PC-3 (cell line): ENCODE measurements around the gene ARIH2. TPM values are rescaled to one million over a fixed set of nuclear protein-coding genes. Genes with fewer than 3 reads are reported as not detected.

Experiments used
- ATAC-seq: fragments of 200-7000 bp; cut with Tn5 transposase; 2 replicates; pipeline ENCODE4 v1.9.1; 2020; ENCODE audit warnings: mild to moderate bottlenecking, moderate library complexity
- BruUV-seq: library from RNA; stranded (reverse); fragments of 400-500 nt; replicated peaks from 2 replicates; lab custom pipeline; 2021; lab: Mats Ljungman, UMichigan
- CTCF ChIA-PET: fragments of 300-600 bp; sonication (Branson Sonifier 250); formaldehyde crosslinking; loops from one replicate; lab custom pipeline; 2022; ENCODE audit warnings: antibody characterized with exemption; lab: Charles Lee
- POLR2A ChIA-PET: fragments of 300-600 bp; sonication (Branson Sonifier 250); formaldehyde crosslinking; loops from one replicate; lab custom pipeline; 2022; ENCODE audit warnings: antibody characterized with exemption; ENCODE audit not compliant: unreplicated experiment; lab: Charles Lee
- DNase-seq: peaks from one replicate; pipeline ENCODE4 v3.0.0-alpha.2; 2015
- H2AFZ ChIP-seq: fragments of 300-600 bp; sonication (generic); 2 replicates; pipeline ENCODE4 v1.6.0; 2016; ENCODE audit warnings: antibody characterized with exemption, low read length
- H3F3A ChIP-seq: fragments of 300-600 bp; sonication (generic); one replicate; pipeline ENCODE4 v1.6.0; 2017; ENCODE audit warnings: antibody characterized with exemption, low read length, control low read depth, mild to moderate bottlenecking; ENCODE audit not compliant: unreplicated experiment
- H3K27ac ChIP-seq: fragments of 300-600 bp; sonication (generic); 2 replicates; pipeline ENCODE4 v1.5.1; 2016; ENCODE audit warnings: mild to moderate bottlenecking, low read length
- H3K27me3 ChIP-seq: fragments of 300-600 bp; sonication (generic); 2 replicates; pipeline ENCODE4 v1.6.1; 2016; ENCODE audit warnings: low read length, mixed read lengths
- H3K36me3 ChIP-seq: fragments of 300-600 bp; sonication (generic); 2 replicates; pipeline ENCODE4 v1.6.1; 2016; ENCODE audit warnings: low read depth, mixed run types, low read length, mixed read lengths
- H3K4me1 ChIP-seq: fragments of 300-600 bp; sonication (generic); 2 replicates; pipeline ENCODE4 v1.5.1; 2016; ENCODE audit warnings: low read length; ENCODE audit not compliant: insufficient read depth
- H3K4me2 ChIP-seq: fragments of 300-600 bp; sonication (generic); 2 replicates; pipeline ENCODE4 v1.6.0; 2016; ENCODE audit warnings: low read length
- H3K4me3 ChIP-seq: fragments of 300-600 bp; sonication (generic); 2 replicates; pipeline ENCODE4 v1.5.1; 2016; ENCODE audit warnings: mild to moderate bottlenecking, low read length, mixed read lengths
- H3K79me2 ChIP-seq: fragments of 300-600 bp; sonication (generic); 2 replicates; pipeline ENCODE4 v1.6.1; 2017; ENCODE audit warnings: low read length, mixed read lengths
- H3K9ac ChIP-seq: fragments of 300-600 bp; sonication (generic); 2 replicates; pipeline ENCODE4 v1.6.0; 2016; ENCODE audit warnings: mild to moderate bottlenecking, low read length
- H3K9me2 ChIP-seq: fragments of 300-600 bp; sonication (generic); replicated peaks from 2 replicates; pipeline ENCODE4 v1.6.1; 2016; ENCODE audit warnings: mixed run types, low read length, mixed read lengths
- H3K9me3 ChIP-seq: fragments of 300-600 bp; sonication (generic); 2 replicates; pipeline ENCODE4 v1.6.1; 2016; ENCODE audit warnings: low read length, mixed read lengths
- H4K20me1 ChIP-seq: fragments of 300-600 bp; sonication (generic); 2 replicates; pipeline ENCODE4 v1.6.1; 2016; ENCODE audit warnings: low read length, mixed read lengths
- EZH2 ChIP-seq: fragments of 300-600 bp; sonication (generic); IDR thresholded peaks from one replicate; pipeline ENCODE4 v1.6.1; 2017; ENCODE audit warnings: antibody characterized with exemption, mild to moderate bottlenecking, low read length; ENCODE audit not compliant: unreplicated experiment
- EZH2phosphoT487 ChIP-seq: fragments of 300-600 bp; sonication (generic); IDR thresholded peaks from 2 replicates; pipeline ENCODE4 v1.6.1; 2018; ENCODE audit warnings: mild to moderate bottlenecking, antibody characterized with exemption, low read length, borderline replicate concordance
- intact Hi-C: fragments of 100-400 bp; cut with micrococcal nuclease; formaldehyde crosslinking; loops from 2 replicates; pipeline ENCODE4 v1.9.0; 2023
- total RNA-seq: library from RNA; depleted of rRNA; stranded (reverse); fragments of >200 nt; gene quantifications from 2 replicates; pipeline ENCODE4 v1.2.3, GENCODE V29; 2014
- TF ChIP-seq, protein P1 (sequence below): fragments of 300-600 bp; sonication (generic); conservative IDR thresholded peaks from 2 replicates; pipeline ENCODE4 v1.5.1; 2017; ENCODE audit warnings: antibody characterized with exemption, low read depth, mild to moderate bottlenecking, low read length

Gene ARIH2
- total RNA-seq, 1 experiment from 2014 or later = 136 TPM

DNA sequence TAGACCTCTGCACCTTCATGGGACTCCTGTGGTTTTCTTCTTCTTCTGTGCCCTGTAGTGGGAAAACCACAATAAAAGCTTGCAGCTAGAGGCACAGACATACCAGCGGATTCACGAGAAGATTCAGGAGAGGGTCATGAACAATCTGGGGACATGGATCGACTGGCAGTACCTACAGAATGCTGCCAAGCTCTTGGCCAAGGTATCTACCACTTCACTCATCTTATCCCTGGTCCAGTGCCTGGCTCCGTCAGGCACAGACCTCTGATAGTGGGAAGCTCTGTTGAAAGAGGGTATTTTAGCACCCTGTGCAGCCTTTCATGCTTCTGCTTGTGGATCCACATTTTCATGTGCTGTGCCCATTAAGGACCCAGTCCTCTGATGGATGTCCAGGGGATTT is 61.7 kb downstream of the ARIH2 start:
- no peak for ATAC-seq
- DNase-seq = no peak
- no peaks in the 10 kb centered on the region for H3K9me2 ChIP-seq

DNA sequence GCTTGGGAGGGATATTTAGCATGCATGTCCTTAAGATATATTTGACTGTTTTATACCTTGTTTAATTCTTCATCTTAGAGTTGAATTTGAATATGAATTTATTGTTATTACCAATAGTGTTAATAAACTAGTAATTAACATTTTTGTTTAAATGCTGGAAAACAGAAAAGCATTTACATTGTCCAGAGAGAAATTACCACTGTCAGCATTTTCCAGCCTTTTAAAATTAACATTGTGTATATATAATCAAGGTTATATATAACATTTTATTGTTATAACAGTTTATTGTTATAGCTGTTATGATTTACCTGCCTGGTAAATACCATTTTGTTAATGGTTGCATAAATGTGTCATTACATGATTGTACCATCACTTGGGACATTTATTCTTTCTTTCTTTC is 63.4 kb downstream of the ARIH2 start:
- Histone ChIP-seq H3K9me2 (no peaks in the 10 kb centered on the region), H3K36me3 (peaks cover 44% of the 10 kb centered on the region), H3K4me1 (no peaks in the 10 kb centered on the region), H3K9ac (no peak overlapping the region), H3K4me3 (no peak overlapping the region), H3K9me3 (no peaks in the 10 kb centered on the region), H2AFZ (no peak overlapping the region), H3K4me2 (no peak overlapping the region), H3K27ac (no peak overlapping the region), H3K79me2 (no peaks in the 10 kb centered on the region), H3K27me3 (no peaks in the 10 kb centered on the region), H3F3A (no peaks in the 10 kb centered on the region), H4K20me1 (no peaks in the 10 kb centered on the region)
- TF ChIP-seq, protein P1, sequence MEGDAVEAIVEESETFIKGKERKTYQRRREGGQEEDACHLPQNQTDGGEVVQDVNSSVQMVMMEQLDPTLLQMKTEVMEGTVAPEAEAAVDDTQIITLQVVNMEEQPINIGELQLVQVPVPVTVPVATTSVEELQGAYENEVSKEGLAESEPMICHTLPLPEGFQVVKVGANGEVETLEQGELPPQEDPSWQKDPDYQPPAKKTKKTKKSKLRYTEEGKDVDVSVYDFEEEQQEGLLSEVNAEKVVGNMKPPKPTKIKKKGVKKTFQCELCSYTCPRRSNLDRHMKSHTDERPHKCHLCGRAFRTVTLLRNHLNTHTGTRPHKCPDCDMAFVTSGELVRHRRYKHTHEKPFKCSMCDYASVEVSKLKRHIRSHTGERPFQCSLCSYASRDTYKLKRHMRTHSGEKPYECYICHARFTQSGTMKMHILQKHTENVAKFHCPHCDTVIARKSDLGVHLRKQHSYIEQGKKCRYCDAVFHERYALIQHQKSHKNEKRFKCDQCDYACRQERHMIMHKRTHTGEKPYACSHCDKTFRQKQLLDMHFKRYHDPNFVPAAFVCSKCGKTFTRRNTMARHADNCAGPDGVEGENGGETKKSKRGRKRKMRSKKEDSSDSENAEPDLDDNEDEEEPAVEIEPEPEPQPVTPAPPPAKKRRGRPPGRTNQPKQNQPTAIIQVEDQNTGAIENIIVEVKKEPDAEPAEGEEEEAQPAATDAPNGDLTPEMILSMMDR = no peak
- TF ChIP-seq EZH2 (no peak), EZH2phosphoT487 (no peak)
- POLR2A ChIA-PET = no interaction called here
- no TSS peak for BruUV-seq
- intact Hi-C loops = no loop called here
- no peak for ATAC-seq
- DNase-seq = no peak
- CTCF ChIA-PET = no interaction called here

More for the DNA sequence above, 61.7 kb downstream of the ARIH2 start:
- ChIA-PET POLR2A (no interaction called here), CTCF (no interaction called here)
- H3K27ac ChIP-seq = no peak overlapping the region
- no peaks in the 10 kb centered on the region for H3K4me1 ChIP-seq
- H4K20me1 ChIP-seq = no peaks in the 10 kb centered on the region
- H3K79me2 ChIP-seq = no peaks in the 10 kb centered on the region
- H3F3A ChIP-seq = no peaks in the 10 kb centered on the region
- no peak overlapping the region for H3K9ac ChIP-seq
- no peaks in the 10 kb centered on the region for H3K27me3 ChIP-seq
- TF ChIP-seq EZH2 (no peak), EZH2phosphoT487 (no peak)
- TF ChIP-seq, protein P1 = no peak
- no peak overlapping the region for H3K4me2 ChIP-seq
- no TSS peak for BruUV-seq
- no peaks in the 10 kb centered on the region for H3K9me3 ChIP-seq
- intact Hi-C loops = no loop called here
- no peak overlapping the region for H3K4me3 ChIP-seq
- peaks cover 44% of the 10 kb centered on the region for H3K36me3 ChIP-seq
- H2AFZ ChIP-seq = no peak overlapping the region

DNA sequence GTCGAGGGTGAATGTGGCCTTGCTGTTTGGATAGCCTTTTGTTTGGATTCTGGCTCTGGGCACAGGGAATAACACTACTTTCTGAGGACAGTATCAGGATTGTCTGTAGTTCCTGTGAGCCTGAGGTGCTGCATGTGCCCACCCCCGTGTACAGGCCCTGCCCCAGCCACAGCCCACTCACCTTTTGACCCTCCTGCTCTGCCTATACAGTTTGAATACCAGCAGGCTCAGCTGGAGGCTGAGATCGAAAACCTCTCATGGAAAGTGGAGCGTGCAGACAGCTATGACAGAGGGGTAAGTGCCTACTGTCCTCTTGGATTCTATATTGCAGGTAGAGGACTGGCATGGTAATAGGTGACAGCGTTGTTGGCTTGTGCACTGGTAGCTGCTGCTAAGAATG is 64.0 kb downstream of the ARIH2 start:
- Histone ChIP-seq H4K20me1 (no peaks in the 10 kb centered on the region), H3K27me3 (no peaks in the 10 kb centered on the region), H3K4me2 (no peak overlapping the region), H3K9ac (no peak overlapping the region), H3K9me2 (no peaks in the 10 kb centered on the region), H3K4me1 (no peaks in the 10 kb centered on the region), H3K27ac (no peak overlapping the region), H2AFZ (no peak overlapping the region), H3K4me3 (no peak overlapping the region), H3K9me3 (no peaks in the 10 kb centered on the region), H3F3A (no peaks in the 10 kb centered on the region), H3K79me2 (no peaks in the 10 kb centered on the region), H3K36me3 (peaks cover 44% of the 10 kb centered on the region)
- no peak for TF ChIP-seq EZH2phosphoT487
- TF ChIP-seq EZH2 = no peak
- TF ChIP-seq, protein P1 = no peak
- ChIA-PET POLR2A (no interaction called here), CTCF (no interaction called here)
- DNase-seq = no peak
- no peak for ATAC-seq
- intact Hi-C loops = no loop called here
- no TSS peak for BruUV-seq
